Activated naive CD4-positive, alpha-beta T cell treated with anti-CD3 and anti-CD28 coated beads for 36 hours (primary cell): Measurements from ENCODE around the gene ZMYM3. TPM values are rescaled to one million over a fixed set of nuclear protein-coding genes. Genes with fewer than 3 reads are reported as not detected.

Source experiments
- CTCF ChIA-PET: fragments of 350-600 bp; sonication (Branson Sonifier 250); formaldehyde crosslinking; loops from one replicate; lab custom pipeline; 2021; ENCODE audit warnings: antibody characterized with exemption; lab: Charles Lee
- DNase-seq: peaks from one replicate; pipeline ENCODE4 v3.0.0-alpha.2; 2020
- H3K27ac Mint-ChIP-seq: one replicate; pipeline ENCODE4 v1.8.0; 2021; ENCODE audit warnings: mild to moderate bottlenecking, mixed read lengths
- H3K27me3 Mint-ChIP-seq: one replicate; pipeline ENCODE4 v1.8.0; 2021; ENCODE audit warnings: low read depth, mixed read lengths
- H3K36me3 Mint-ChIP-seq: one replicate; pipeline ENCODE4 v1.8.0; 2021; ENCODE audit warnings: low read depth, mixed read lengths
- H3K4me1 Mint-ChIP-seq: one replicate; pipeline ENCODE4 v1.8.0; 2021; ENCODE audit warnings: low read depth, mixed read lengths
- H3K4me3 Mint-ChIP-seq: one replicate; pipeline ENCODE4 v1.8.0; 2021; ENCODE audit warnings: mild to moderate bottlenecking, moderate library complexity, mixed read lengths
- H3K9me3 Mint-ChIP-seq: one replicate; pipeline ENCODE4 v1.8.0; 2021; ENCODE audit warnings: mixed read lengths
- intact Hi-C: fragments of 100-400 bp; cut with micrococcal nuclease; formaldehyde crosslinking; loops from one replicate; pipeline ENCODE4 v1.15.1; 2023
- total RNA-seq, 2 experiments: library from RNA; stranded (reverse); gene quantifications; one replicate each; pipeline ENCODE4 v1.2.3, GENCODE V29; 2021

Gene ZMYM3
- total RNA-seq, 2 experiments from 2014 or later, result 7.7 to 8.2 TPM

GRCh38 chrX:71222929-71223328 is 31.0 kb downstream of the ZMYM3 start, which contains the start of gene GJB1:
TSS of gene GJB1 (plus strand) at chrX:71223224. CDS start at chrX:71223708, 484 bp downstream.
- no peaks in the 10 kb centered on the region for H3K27me3 Mint-ChIP-seq
- CTCF ChIA-PET, result interaction anchor here (0.6 kb wide), 1 partner anchor 287 kb away, joined by 4 read pairs; no protein-coding TSS in a partner anchor
- H3K4me1 Mint-ChIP-seq, result no peaks in the 10 kb centered on the region
- no peaks in the 10 kb centered on the region for H3K36me3 Mint-ChIP-seq
- no peak for DNase-seq
- H3K9me3 Mint-ChIP-seq, result no peaks in the 10 kb centered on the region
- no peak within 1 kb of the TSS for H3K4me3 Mint-ChIP-seq
- intact Hi-C loops, result no loop called here
- no peak within 1 kb of the TSS for H3K27ac Mint-ChIP-seq

DNA sequence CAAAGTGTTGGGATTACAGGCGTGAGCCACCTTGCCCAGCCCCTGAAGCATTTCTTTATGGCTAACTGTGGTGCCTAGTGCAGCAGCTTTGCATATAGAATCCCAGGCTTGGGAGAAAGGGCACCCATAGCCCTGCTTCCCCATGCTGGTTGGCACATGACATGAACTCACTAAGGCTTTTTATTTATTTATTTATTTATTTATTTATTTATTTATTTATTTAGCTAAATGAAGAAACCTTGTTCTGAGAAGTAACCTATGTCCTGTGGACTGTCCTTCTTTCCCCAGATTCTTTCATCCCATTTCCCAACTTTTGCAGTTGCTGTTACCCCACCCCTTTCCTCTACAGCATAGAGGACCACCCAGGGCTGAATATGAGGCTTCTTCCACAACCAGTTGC is 32.8 kb downstream of the ZMYM3 start:
- CTCF ChIA-PET, result no interaction called here
- no peaks in the 10 kb centered on the region for H3K36me3 Mint-ChIP-seq
- intact Hi-C loops, result no loop called here
- no peak overlapping the region for H3K27ac Mint-ChIP-seq
- H3K4me3 Mint-ChIP-seq, result no peak overlapping the region
- no peaks in the 10 kb centered on the region for H3K9me3 Mint-ChIP-seq
- DNase-seq, result no peak
- H3K27me3 Mint-ChIP-seq, result no peaks in the 10 kb centered on the region
- H3K4me1 Mint-ChIP-seq, result peaks cover 4% of the 10 kb centered on the region

- H3K4me3 Mint-ChIP-seq, result no peak overlapping the region
- CTCF ChIA-PET, result no interaction called here
- peaks cover 3% of the 10 kb centered on the region for H3K27me3 Mint-ChIP-seq
- H3K27ac Mint-ChIP-seq, result no peak overlapping the region
- no peaks in the 10 kb centered on the region for H3K36me3 Mint-ChIP-seq
- intact Hi-C loops, result no loop called here
- no peaks in the 10 kb centered on the region for H3K9me3 Mint-ChIP-seq
- no peak for DNase-seq
- H3K4me1 Mint-ChIP-seq, result peaks cover 4% of the 10 kb centered on the region
Measured at GRCh38 chrX:71217298-71217697, 36.6 kb downstream of the ZMYM3 start.

DNA sequence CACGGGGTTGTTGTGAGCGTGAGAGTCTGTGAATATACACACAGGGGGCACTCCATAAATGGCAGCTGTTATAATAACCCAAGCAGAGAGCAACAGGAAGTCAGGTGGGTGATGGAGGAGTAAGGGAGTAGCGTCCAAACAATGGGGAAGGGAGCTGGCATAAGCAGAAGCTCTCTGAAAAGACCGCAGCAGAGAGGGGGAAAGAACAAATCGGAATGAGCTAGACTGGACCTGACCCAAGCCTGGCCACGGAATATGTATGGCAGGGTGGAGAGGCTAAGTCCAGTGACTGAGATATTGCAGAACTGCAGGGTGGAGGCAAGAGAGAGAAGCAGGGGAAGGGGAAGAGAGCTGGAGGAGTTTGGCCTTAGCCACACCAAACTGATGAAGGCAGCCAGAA is 37.5 kb downstream of the ZMYM3 start:
- CTCF ChIA-PET, result no interaction called here
- no peaks in the 10 kb centered on the region for H3K36me3 Mint-ChIP-seq
- DNase-seq, result no peak
- no peak overlapping the region for H3K27ac Mint-ChIP-seq
- no peak overlapping the region for H3K4me3 Mint-ChIP-seq
- H3K4me1 Mint-ChIP-seq, result peaks cover 4% of the 10 kb centered on the region
- intact Hi-C loops, result no loop called here
- no peaks in the 10 kb centered on the region for H3K9me3 Mint-ChIP-seq
- peaks cover 3% of the 10 kb centered on the region for H3K27me3 Mint-ChIP-seq

- intact Hi-C loops, result no loop called here
- DNase-seq, result no peak
- CTCF ChIA-PET, result no interaction called here
- H3K36me3 Mint-ChIP-seq, result no peaks in the 10 kb centered on the region
- H3K4me3 Mint-ChIP-seq, result no peak overlapping the region
- no peak overlapping the region for H3K27ac Mint-ChIP-seq
- peaks cover 3% of the 10 kb centered on the region for H3K27me3 Mint-ChIP-seq
- no peaks in the 10 kb centered on the region for H3K9me3 Mint-ChIP-seq
- H3K4me1 Mint-ChIP-seq, result peaks cover 4% of the 10 kb centered on the region
Measured at GRCh38 chrX:71215338-71215912, 38.5 kb downstream of the ZMYM3 start.

DNA sequence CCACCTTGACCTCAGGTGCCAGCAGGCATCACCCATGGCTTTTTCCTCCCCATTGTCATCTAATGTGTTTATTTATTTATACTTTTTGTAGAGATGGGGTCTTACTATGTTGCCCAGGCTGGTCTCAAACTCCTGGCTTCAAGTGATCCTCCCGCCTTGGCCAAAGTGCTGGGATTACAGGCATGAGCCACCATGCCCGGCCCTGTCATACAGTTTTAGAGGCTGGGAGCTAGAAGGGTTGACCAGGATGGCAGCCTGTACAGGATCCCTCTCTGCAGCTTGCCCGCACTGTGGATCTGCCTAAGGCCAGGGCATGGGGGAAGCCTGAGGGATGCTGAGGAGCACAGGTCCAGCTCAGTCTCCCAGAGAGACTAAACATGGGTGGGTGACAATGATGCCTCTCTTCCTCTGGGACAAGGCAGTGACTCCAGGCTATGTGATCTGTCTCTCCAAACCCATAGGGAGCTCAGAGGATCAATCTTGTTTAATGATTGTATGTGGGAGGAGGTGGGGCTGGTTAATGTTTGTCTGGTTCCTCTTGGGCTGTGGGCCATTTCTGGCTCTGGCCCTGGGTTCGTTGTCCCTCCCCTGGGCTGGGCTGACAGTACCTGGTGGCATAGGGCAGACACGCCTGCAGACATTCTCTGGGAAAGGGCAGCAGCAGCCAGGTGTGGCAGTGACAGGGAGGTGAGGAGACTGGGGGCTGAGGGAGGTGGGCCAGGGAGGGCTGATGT is 39.2 kb downstream of the ZMYM3 start:
- H3K4me1 Mint-ChIP-seq, result peaks cover 4% of the 10 kb centered on the region
- no peaks in the 10 kb centered on the region for H3K9me3 Mint-ChIP-seq
- CTCF ChIA-PET, result no interaction called here
- no peak overlapping the region for H3K27ac Mint-ChIP-seq
- no peak for DNase-seq
- peaks cover 3% of the 10 kb centered on the region for H3K27me3 Mint-ChIP-seq
- intact Hi-C loops, result no loop called here
- no peaks in the 10 kb centered on the region for H3K36me3 Mint-ChIP-seq
- no peak overlapping the region for H3K4me3 Mint-ChIP-seq

DNA sequence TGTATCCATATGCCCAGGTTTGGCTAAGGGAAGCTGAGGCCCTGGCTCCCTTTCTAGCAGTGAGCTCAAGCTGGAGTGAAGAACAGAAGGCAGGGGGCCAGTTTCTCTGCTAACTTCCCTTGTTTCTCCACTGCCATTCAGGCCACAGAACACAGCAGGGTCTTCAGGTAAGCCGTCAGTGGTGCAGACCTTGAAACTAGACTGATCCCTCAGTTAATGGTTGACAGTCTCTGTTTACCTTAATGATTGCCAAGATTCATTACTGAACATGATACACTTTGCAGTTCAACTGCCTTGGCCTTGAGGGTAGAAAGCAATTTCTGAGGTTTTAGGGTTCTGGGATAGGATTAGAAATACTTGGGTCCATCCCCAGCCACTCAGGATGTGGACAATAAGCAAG is 39.8 kb downstream of the ZMYM3 start:
- CTCF ChIA-PET, result no interaction called here

GRCh38 chrX:71212536-71212935 is 41.4 kb downstream of the ZMYM3 start:
- Mint-ChIP-seq H3K4me3 (no peak overlapping the region), H3K36me3 (no peaks in the 10 kb centered on the region), H3K4me1 (peaks cover 4% of the 10 kb centered on the region), H3K9me3 (no peaks in the 10 kb centered on the region), H3K27ac (no peak overlapping the region), H3K27me3 (peaks cover 3% of the 10 kb centered on the region)
- DNase-seq, result no peak
- intact Hi-C loops, result no loop called here
- CTCF ChIA-PET, result no interaction called here

More for the DNA sequence above, 39.8 kb downstream of the ZMYM3 start:
- Mint-ChIP-seq H3K4me3 (no peak overlapping the region), H3K27me3 (peaks cover 3% of the 10 kb centered on the region), H3K9me3 (no peaks in the 10 kb centered on the region), H3K36me3 (no peaks in the 10 kb centered on the region), H3K4me1 (peaks cover 4% of the 10 kb centered on the region), H3K27ac (no peak overlapping the region)
- no peak for DNase-seq
- intact Hi-C loops, result no loop called here

DNA sequence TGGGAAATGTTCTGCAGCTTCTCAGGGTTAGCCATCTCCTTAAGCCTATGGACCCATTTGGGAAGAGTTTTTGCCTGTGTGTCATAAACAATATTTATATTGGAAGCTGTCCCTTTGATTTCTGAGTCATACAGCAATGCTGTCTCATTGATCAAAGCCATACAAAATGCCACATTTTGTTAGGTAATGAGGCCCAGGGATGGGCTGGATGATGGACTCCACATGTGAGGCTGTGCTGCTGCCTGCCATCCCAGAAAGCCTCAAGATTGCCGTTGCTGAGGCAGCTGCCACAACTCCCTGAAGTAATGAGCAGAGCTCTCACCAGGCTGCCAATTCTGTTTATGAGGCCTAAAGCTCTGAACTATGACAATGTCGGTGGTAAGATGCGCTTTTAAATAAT is 43.1 kb downstream of the ZMYM3 start:
- Mint-ChIP-seq H3K4me1 (no peaks in the 10 kb centered on the region), H3K27ac (no peak overlapping the region), H3K9me3 (no peaks in the 10 kb centered on the region), H3K4me3 (no peak overlapping the region), H3K36me3 (no peaks in the 10 kb centered on the region), H3K27me3 (peaks cover 3% of the 10 kb centered on the region)
- DNase-seq, result no peak
- CTCF ChIA-PET, result no interaction called here
- intact Hi-C loops, result no loop called here

- Mint-ChIP-seq H3K27me3 (no peaks in the 10 kb centered on the region), H3K27ac (no peak overlapping the region), H3K9me3 (no peaks in the 10 kb centered on the region), H3K4me1 (peaks cover 3% of the 10 kb centered on the region), H3K4me3 (no peak overlapping the region), H3K36me3 (no peaks in the 10 kb centered on the region)
- CTCF ChIA-PET, result no interaction called here
- intact Hi-C loops, result loop anchor here (5.0 kb wide), 1 partner anchor 333 kb away; the partner anchor contains the start of gene OGT
- DNase-seq, result no peak
Measured at GRCh38 chrX:71199252-71200008, 54.5 kb downstream of the ZMYM3 start.

- DNase-seq, result peak; percentile 45
- Mint-ChIP-seq H3K9me3 (no peaks in the 10 kb centered on the region), H3K4me3 (peak overlapping the region; percentile 91), H3K27ac (peak overlapping the region; percentile 93), H3K4me1 (peaks cover 7% of the 10 kb centered on the region), H3K36me3 (no peaks in the 10 kb centered on the region), H3K27me3 (no peaks in the 10 kb centered on the region)
- intact Hi-C loops, result loop anchor here (5.0 kb wide), 1 partner anchor 334 kb away; the partner anchor contains the start of gene OGT
- CTCF ChIA-PET, result interaction anchor here (0.6 to 2.6 kb wide), 6 partner anchors 16 to 715 kb away, joined by 3 to 9 read pairs (median 4); no protein-coding TSS in a partner anchor
Measured at GRCh38 chrX:71198066-71198465, 55.9 kb downstream of the ZMYM3 start.

GRCh38 chrX:71195964-71196649 is 57.8 kb downstream of the ZMYM3 start:
- Mint-ChIP-seq H3K9me3 (no peaks in the 10 kb centered on the region), H3K4me1 (peaks cover 16% of the 10 kb centered on the region), H3K36me3 (no peaks in the 10 kb centered on the region), H3K4me3 (peak overlapping the region; percentile 83), H3K27ac (peak overlapping the region; percentile 93), H3K27me3 (no peaks in the 10 kb centered on the region)
- peak; percentile 26 for DNase-seq
- CTCF ChIA-PET, result interaction anchor here (0.6 to 2.6 kb wide), 3 partner anchors 14 to 226 kb away, joined by 3 to 9 read pairs (median 3); no protein-coding TSS in a partner anchor
- intact Hi-C loops, result loop anchor here (1.0 to 5.0 kb wide), 4 partner anchors 14 to 336 kb away; partner anchors contain the start of genes NONO, OGT and ZMYM3
